CD14-positive monocyte (primary cell): ENCODE data around the gene OPN1LW. TPM values are rescaled to one million over a fixed set of nuclear protein-coding genes. Genes with fewer than 3 reads are reported as not detected.

Source experiments
- DNase-seq, 3 donors: peaks; one replicate each; pipeline ENCODE4 v3.0.0-alpha.2; 2011 to 2022
- H2AFZ ChIP-seq: 2 replicates; pipeline ENCODE4 v1.6.0; 2012; ENCODE audit warnings: mild to moderate bottlenecking, low read depth, low read length, inconsistent platforms; ENCODE audit not compliant: insufficient read depth, poor library complexity, severe bottlenecking
- H3K27ac ChIP-seq, 2 donors: 1 replicate in 1 of 2; 2 replicates in 1 of 2; pipeline ENCODE4 v1.5.1; 2012 to 2013; ENCODE audit warnings: low read length in 2 of 2, control low read depth in 1 of 2, inconsistent platforms in 1 of 2, low read depth in 1 of 2, mild to moderate bottlenecking in 1 of 2
- H3K27me3 ChIP-seq, 2 donors: one replicate each; pipeline versions ENCODE4 v1.6.0 to v1.6.1; 2011 to 2013; ENCODE audit warnings: low read length in 2 of 2; ENCODE audit not compliant: control insufficient read depth in 2 of 2, insufficient read depth in 2 of 2
- H3K36me3 ChIP-seq, 2 donors: replicated peaks in 1 of 2; 1 replicate in 1 of 2; 2 replicates in 1 of 2; pipeline versions ENCODE4 v1.5.1 to v1.6.1; 2012 to 2013; ENCODE audit warnings: low read length in 2 of 2, control low read depth in 1 of 2, inconsistent platforms in 1 of 2, mild to moderate bottlenecking in 1 of 2; ENCODE audit not compliant: insufficient read depth in 2 of 2, control insufficient read depth in 1 of 2
- H3K4me1 ChIP-seq, 2 donors: 1 replicate in 1 of 2; 2 replicates in 1 of 2; pipeline versions ENCODE4 v1.5.1 to v1.6.1; 2012 to 2013; ENCODE audit warnings: low read length in 2 of 2, control low read depth in 1 of 2, inconsistent platforms in 1 of 2, mild to moderate bottlenecking in 1 of 2, moderate library complexity in 1 of 2; ENCODE audit not compliant: insufficient read depth in 2 of 2, control insufficient read depth in 1 of 2
- H3K4me2 ChIP-seq: replicated peaks from 2 replicates; pipeline ENCODE3; 2012; ENCODE audit warnings: low read length, moderate library complexity, mild to moderate bottlenecking; ENCODE audit not compliant: poor library complexity, severe bottlenecking; ENCODE audit errors: extremely low read depth
- H3K4me3 ChIP-seq, 3 experiments: fragments of 200-600 bp in 1 of 3; sonication (generic) in 1 of 3; replicated peaks in 1 of 3; 1 replicate in 2 of 3; 2 replicates in 1 of 3; pipeline ENCODE4 v1.5.1; 2011 to 2013; ENCODE audit warnings: low read length in 3 of 3, mild to moderate bottlenecking in 3 of 3, control low read depth in 2 of 3, low read depth in 2 of 3, inconsistent platforms in 1 of 3, moderate library complexity in 1 of 3
- H3K79me2 ChIP-seq: 2 replicates; pipeline ENCODE4 v1.6.0; 2012; ENCODE audit warnings: mild to moderate bottlenecking, control low read depth, inconsistent platforms, low read length, moderate library complexity; ENCODE audit not compliant: insufficient read depth
- H3K9ac ChIP-seq: 2 replicates; pipeline ENCODE4 v1.6.0; 2017; ENCODE audit warnings: low read length, mild to moderate bottlenecking; ENCODE audit not compliant: insufficient read depth, poor library complexity, severe bottlenecking
- H3K9me3 ChIP-seq, 2 donors: replicated peaks in 1 of 2; 1 replicate in 1 of 2; 2 replicates in 1 of 2; pipeline versions ENCODE4 v1.5.1 to v1.6.1; 2012 to 2013; ENCODE audit warnings: low read length in 2 of 2, control low read depth in 1 of 2; ENCODE audit not compliant: control insufficient read depth in 1 of 2, insufficient read depth in 1 of 2
- H4K20me1 ChIP-seq: 2 replicates; pipeline ENCODE4 v1.6.0; 2012; ENCODE audit warnings: mild to moderate bottlenecking, low read length, control low read depth, moderate library complexity; ENCODE audit not compliant: insufficient read depth
- H3K27ac Mint-ChIP-seq, 7 donors: one replicate each; pipeline ENCODE4 v1.8.0; 2020; ENCODE audit warnings: mild to moderate bottlenecking in 7 of 7, mixed read lengths in 7 of 7, moderate library complexity in 6 of 7, inconsistent platforms in 2 of 7
- H3K27me3 Mint-ChIP-seq, 3 donors: one replicate each; pipeline ENCODE4 v1.8.0; 2021 to 2022; ENCODE audit warnings: low read depth in 3 of 3, mild to moderate bottlenecking in 3 of 3, mixed read lengths in 3 of 3, moderate library complexity in 3 of 3, inconsistent platforms in 1 of 3
- H3K36me3 Mint-ChIP-seq, 2 donors: one replicate each; pipeline ENCODE4 v1.8.0; 2020; ENCODE audit warnings: mixed read lengths in 2 of 2, inconsistent platforms in 1 of 2, mild to moderate bottlenecking in 1 of 2
- H3K4me1 Mint-ChIP-seq: one replicate; pipeline ENCODE4 v1.8.0; 2020; ENCODE audit warnings: mild to moderate bottlenecking, mixed read lengths
- H3K4me3 Mint-ChIP-seq, 2 donors: one replicate each; pipeline ENCODE4 v1.8.0; 2020; ENCODE audit warnings: mild to moderate bottlenecking in 2 of 2, mixed read lengths in 2 of 2, moderate library complexity in 1 of 2
- H3K9me3 Mint-ChIP-seq, 7 donors: one replicate each; pipeline ENCODE4 v1.8.0; 2020 to 2022; ENCODE audit warnings: mixed read lengths in 7 of 7, mild to moderate bottlenecking in 6 of 7, moderate library complexity in 6 of 7, inconsistent platforms in 2 of 7
- CTCF ChIP-seq: fragments of 200-600 bp; IDR thresholded peaks from one replicate; pipeline ENCODE4 v1.8.0; 2022; ENCODE audit warnings: antibody characterized with exemption, mild to moderate bottlenecking
- WGBS: methylation state at CpG from one replicate; pipeline ENCODE4 v1.1.5; 2013; ENCODE audit warnings: missing lambda C conversion rate; ENCODE audit not compliant: insufficient coverage; 5-methylcytosine and 5-hydroxymethylcytosine counted together
- intact Hi-C, 2 donors: fragments of 100-400 bp; cut with micrococcal nuclease; formaldehyde crosslinking; loops; one replicate each; pipeline versions ENCODE4 v1.15.0 to v1.15.1; 2023
- polyA plus RNA-seq, 3 donors: library from polyadenylated mRNA; depleted of rRNA in 1 of 3; unstranded in 2 of 3; stranded (reverse) in 1 of 3; fragments of 300-500 nt in 2 of 3; fragments of >200 nt in 1 of 3; fragmentation: Illumina TruSeq in 2 of 3; gene quantifications; 1 replicate in 2 of 3; 2 replicates in 1 of 3; pipeline ENCODE4 v1.2.3, GENCODE V29; 2012 to 2021

Gene OPN1LW
- polyA plus RNA-seq, 3 donors: not detected

- Histone ChIP-seq H3K9me3 (peaks cover 0 to 19% of the 10 kb centered on the region in 2 donors), H3K4me3 (peak within 1 kb of the TSS; percentile 52 to 87 (median 54)), H3K79me2 (peaks cover 43% of the 10 kb centered on the region), H3K4me1 (peaks cover 31 to 36% of the 10 kb centered on the region in 2 donors), H3K27ac (peak within 1 kb of the TSS; percentile 61 to 78), H4K20me1 (peaks cover 38% of the 10 kb centered on the region), H3K4me2 (peak within 1 kb of the TSS; percentile 84), H2AFZ (peak within 1 kb of the TSS; percentile 75), H3K36me3 (no peaks in the 10 kb centered on the region), H3K27me3 (peaks cover 0 to 15% of the 10 kb centered on the region in 2 donors), H3K9ac (peak within 1 kb of the TSS; percentile 79)
- peaks cover 0 to 21% (median 2%) of the 10 kb centered on the region in 3 donors for H3K27me3 Mint-ChIP-seq
- intact Hi-C loops: loop anchor here in 1 of 2 donors (5.0 to 10.0 kb wide), 2 partner anchors 41 to 83 kb away; partner anchors contain the start of gene IRAK1
- H3K36me3 Mint-ChIP-seq: peaks cover 0 to 2% of the 10 kb centered on the region in 2 donors
- peaks cover 32% of the 10 kb centered on the region for H3K4me1 Mint-ChIP-seq
- H3K4me3 Mint-ChIP-seq: peak within 1 kb of the TSS; percentile 90 to 93
- H3K27ac Mint-ChIP-seq: peak within 1 kb of the TSS; percentile 79 to 95 (median 91)
- H3K9me3 Mint-ChIP-seq: peaks cover 0 to 20% (median 7%) of the 10 kb centered on the region in 7 donors
- peak; percentile 86 to 90 (median 89) for DNase-seq
- 15% methylated on average over 25 of the region's 75 CpGs for whole genome bisulfite sequencing
- no peak for TF ChIP-seq CTCF
Observed at GRCh38 chrX:154097589-154098541, 46.2 kb upstream of the OPN1LW start, which contains the start of gene MECP2. Gene MECP2, minus strand, starts transcription at chrX:154097717.

GRCh38 chrX:154098551-154098950 is 45.5 kb upstream of the OPN1LW start:
- H3K4me3 ChIP-seq: peak overlapping the region in 1 of 3 experiments; percentile 74
- H3K27me3 Mint-ChIP-seq: peaks cover 0 to 26% (median 2%) of the 10 kb centered on the region in 3 donors
- H3K9ac ChIP-seq: no peak overlapping the region
- H3K4me3 Mint-ChIP-seq: no peak overlapping the region
- DNase-seq: no peak
- H3K27ac ChIP-seq: no peak overlapping the region
- H4K20me1 ChIP-seq: peaks cover 31% of the 10 kb centered on the region
- peak overlapping the region; percentile 75 for H3K4me2 ChIP-seq
- H3K36me3 Mint-ChIP-seq: peaks cover 0 to 2% of the 10 kb centered on the region in 2 donors
- H3K79me2 ChIP-seq: peaks cover 36% of the 10 kb centered on the region
- H3K27me3 ChIP-seq: peaks cover 0 to 12% of the 10 kb centered on the region in 2 donors
- H3K4me1 Mint-ChIP-seq: peaks cover 32% of the 10 kb centered on the region
- peak overlapping the region in 2 of 7 donors; percentile 82 to 83 for H3K27ac Mint-ChIP-seq
- TF ChIP-seq CTCF: no peak
- H3K4me1 ChIP-seq: peaks cover 31 to 36% of the 10 kb centered on the region in 2 donors
- peak overlapping the region; percentile 75 for H2AFZ ChIP-seq
- no CpG with 5 or more reads among the region's 2 CpGs for WGBS
- H3K9me3 ChIP-seq: peaks cover 0 to 19% of the 10 kb centered on the region in 2 donors
- peaks cover 0 to 20% (median 9%) of the 10 kb centered on the region in 7 donors for H3K9me3 Mint-ChIP-seq
- no peaks in the 10 kb centered on the region for H3K36me3 ChIP-seq
- intact Hi-C loops: loop anchor here in 1 of 2 donors (5.0 to 10.0 kb wide), 2 partner anchors 41 to 84 kb away; partner anchors contain the start of gene IRAK1
